ENCODE data around the gene SLC6A20.
"Not testable (repeated sequence)": the region's sequence is repeated elsewhere in the genome, so short reads cannot be mapped to it uniquely, and the experiment has no call there.

Gene SLC6A20

GRCh38 chr3:45754461-45754860 is 41.9 kb downstream of the SLC6A20 start:
- TF ChIP-seq PKNOX1 (IDR thresholded peaks at IDR 0.05) = no peak
- CTCF ChIA-PET = no interaction called here
- POLR2A ChIA-PET = no interaction called here
- DNase-seq (ENCODE audit: extremely low spot score) = no peak

- CTCF ChIA-PET = interaction anchor here (0.9 kb wide), 1 partner anchor 9 kb away, joined by 3 read pairs; no protein-coding TSS in a partner anchor
- POLR2A ChIA-PET = no interaction called here
- no peak for DNase-seq (ENCODE audit: extremely low spot score)
- TF ChIP-seq SP1 (IDR thresholded peaks at IDR 0.05) (no peak), SUZ12 (IDR thresholded peaks at IDR 0.05) (no peak), NFRKB (IDR thresholded peaks at IDR 0.05) (no peak), ELF4 (IDR thresholded peaks at IDR 0.05) (no peak), PKNOX1 (IDR thresholded peaks at IDR 0.05) (no peak), BHLHE40 (IDR thresholded peaks at IDR 0.05; ENCODE audit: borderline replicate concordance) (no peak), ARNT (IDR thresholded peaks at IDR 0.05) (no peak)
Measured at GRCh38 chr3:45753095-45753494, 43.2 kb downstream of the SLC6A20 start.

- POLR2A ChIA-PET = no interaction called here
- no peak for DNase-seq (ENCODE audit: extremely low spot score)
- TF ChIP-seq BHLHE40 (IDR thresholded peaks at IDR 0.05; ENCODE audit: borderline replicate concordance) (no peak), HDGF (IDR thresholded peaks at IDR 0.05; ENCODE audit: borderline replicate concordance) (no peak), SP1 (IDR thresholded peaks at IDR 0.05) (no peak), CTBP1 (IDR thresholded peaks at IDR 0.05; ENCODE audit: borderline replicate concordance) (no peak), TARDBP (IDR thresholded peaks at IDR 0.05) (no peak), ARNT (IDR thresholded peaks at IDR 0.05) (no peak), FOXK2 (IDR thresholded peaks at IDR 0.05) (no peak), L3MBTL2 (conservative IDR thresholded peaks at IDR 0.05) (no peak), FOXA1 (IDR thresholded peaks at IDR 0.05) (no peak), NFRKB (IDR thresholded peaks at IDR 0.05) (no peak)
- CTCF ChIA-PET = no interaction called here
Measured at GRCh38 chr3:45751537-45752242, 44.6 kb downstream of the SLC6A20 start.

GRCh38 chr3:45749880-45750279 is 46.5 kb downstream of the SLC6A20 start:
- ChIA-PET CTCF (no interaction called here), POLR2A (no interaction called here)
- TF ChIP-seq ELF4 (IDR thresholded peaks at IDR 0.05) (no peak), FOXA1 (IDR thresholded peaks at IDR 0.05) (no peak), L3MBTL2 (conservative IDR thresholded peaks at IDR 0.05) (no peak), SUZ12 (IDR thresholded peaks at IDR 0.05) (no peak), ARNT (IDR thresholded peaks at IDR 0.05) (no peak), CTBP1 (IDR thresholded peaks at IDR 0.05; ENCODE audit: borderline replicate concordance) (no peak), TARDBP (IDR thresholded peaks at IDR 0.05) (no peak), LEF1 (IDR thresholded peaks at IDR 0.05; ENCODE audit: borderline replicate concordance) (no peak), FOXM1 (IDR thresholded peaks at IDR 0.05; ENCODE audit: borderline replicate concordance) (no peak), BHLHE40 (IDR thresholded peaks at IDR 0.05; ENCODE audit: borderline replicate concordance) (no peak), PKNOX1 (IDR thresholded peaks at IDR 0.05) (no peak), HDGF (IDR thresholded peaks at IDR 0.05; ENCODE audit: borderline replicate concordance) (no peak), SP1 (IDR thresholded peaks at IDR 0.05) (no peak), FOXK2 (IDR thresholded peaks at IDR 0.05) (no peak), NFRKB (IDR thresholded peaks at IDR 0.05) (no peak)
- no peak for DNase-seq (ENCODE audit: extremely low spot score)

GRCh38 chr3:45749036-45749600 is 47.2 kb downstream of the SLC6A20 start:
- DNase-seq (ENCODE audit: extremely low spot score); POLR2A ChIA-PET; CTCF ChIA-PET: not testable (repeated sequence)

GRCh38 chr3:45748068-45748467 is 48.3 kb downstream of the SLC6A20 start:
- DNase-seq (ENCODE audit: extremely low spot score) = no peak
- CTCF ChIA-PET = interaction anchor here (1.1 kb wide), 1 partner anchor 13 kb away, joined by 3 read pairs; no protein-coding TSS in a partner anchor
- POLR2A ChIA-PET = no interaction called here
- TF ChIP-seq FOXM1 (IDR thresholded peaks at IDR 0.05; ENCODE audit: borderline replicate concordance) (no peak), SUZ12 (IDR thresholded peaks at IDR 0.05) (no peak), PKNOX1 (IDR thresholded peaks at IDR 0.05) (no peak), ELF4 (IDR thresholded peaks at IDR 0.05) (no peak), TARDBP (IDR thresholded peaks at IDR 0.05) (no peak), ZNF384 (IDR thresholded peaks at IDR 0.05) (no peak), HDGF (IDR thresholded peaks at IDR 0.05; ENCODE audit: borderline replicate concordance) (no peak), SP1 (IDR thresholded peaks at IDR 0.05) (no peak), FOXK2 (IDR thresholded peaks at IDR 0.05) (no peak), ARNT (IDR thresholded peaks at IDR 0.05) (no peak), CTBP1 (IDR thresholded peaks at IDR 0.05; ENCODE audit: borderline replicate concordance) (no peak), FOXA1 (IDR thresholded peaks at IDR 0.05) (no peak), L3MBTL2 (conservative IDR thresholded peaks at IDR 0.05) (no peak)
